Measurements from ENCODE around the gene ALPP. TPM values are rescaled to one million over a fixed set of nuclear protein-coding genes. Genes with fewer than 3 reads are reported as not detected.

Gene ALPP
- polyA plus RNA-seq, 3 donors: not detected

- H3K27ac Mint-ChIP-seq: no peak overlapping the region
- intact Hi-C loops (cut with micrococcal nuclease): no loop called here
- H4K20me1 ChIP-seq (ENCODE audit: insufficient read depth, low read length): no peaks in the 10 kb centered on the region
- no peaks in the 10 kb centered on the region for H3K4me1 ChIP-seq (ENCODE audit: control insufficient read depth in 1 of 2, insufficient read depth in 2 of 2, low read length in 2 of 2)
- 58% methylated on average over 13 of the region's 18 CpGs for WGBS (ENCODE audit: insufficient coverage)
- H3K27me3 Mint-ChIP-seq (ENCODE audit: low read depth in 3 of 3): peaks cover 0 to 5% (median 3%) of the 10 kb centered on the region in 3 donors
- H3K4me3 Mint-ChIP-seq: no peak overlapping the region
- H3K9ac ChIP-seq (ENCODE audit: insufficient read depth, low read length, poor library complexity, severe bottlenecking): no peak overlapping the region
- H3K27me3 ChIP-seq (ENCODE audit: control insufficient read depth in 2 of 2, insufficient read depth in 2 of 2, low read length in 2 of 2): no peaks in the 10 kb centered on the region
- DNase-seq: peak in 1 of 3 donors; percentile 24
- H3K79me2 ChIP-seq (ENCODE audit: insufficient read depth, low read length): no peaks in the 10 kb centered on the region
- no peak overlapping the region for H3K4me3 ChIP-seq (replicated peaks in 1 of 3; ENCODE audit: low read depth in 2 of 3, low read length in 3 of 3)
- H3K9me3 Mint-ChIP-seq: no peaks in the 10 kb centered on the region
- no peak overlapping the region for H3K4me2 ChIP-seq (replicated peaks; ENCODE audit: extremely low read depth, low read length, poor library complexity, severe bottlenecking)
- no peak overlapping the region for H2AFZ ChIP-seq (ENCODE audit: insufficient read depth, low read depth, low read length, poor library complexity, severe bottlenecking)
- peaks cover 3% of the 10 kb centered on the region for H3K4me1 Mint-ChIP-seq
- H3K36me3 Mint-ChIP-seq: no peaks in the 10 kb centered on the region
- no peaks in the 10 kb centered on the region for H3K9me3 ChIP-seq (replicated peaks in 1 of 2; ENCODE audit: control insufficient read depth in 1 of 2, insufficient read depth in 1 of 2, low read length in 2 of 2)
- TF ChIP-seq CTCF (IDR thresholded peaks at IDR 0.05): no peak
- no peaks in the 10 kb centered on the region for H3K36me3 ChIP-seq (replicated peaks in 1 of 2; ENCODE audit: control insufficient read depth in 1 of 2, insufficient read depth in 2 of 2, low read length in 2 of 2)
- H3K27ac ChIP-seq (ENCODE audit: low read depth in 1 of 2, low read length in 2 of 2): no peak overlapping the region
Observed at GRCh38 chr2:232372231-232373208, 6.0 kb upstream of the ALPP start.

GRCh38 chr2:232374356-232374755, 4.2 kb upstream of the ALPP start:
- Mint-ChIP-seq H3K9me3 (no peaks in the 10 kb centered on the region), H3K27ac (no peak overlapping the region)

More at GRCh38 chr2:232374356-232374755, 4.2 kb upstream of the ALPP start:
- H3K9ac ChIP-seq (ENCODE audit: insufficient read depth, low read length, poor library complexity, severe bottlenecking): no peak overlapping the region
- H3K36me3 Mint-ChIP-seq: no peaks in the 10 kb centered on the region
- no peaks in the 10 kb centered on the region for H3K36me3 ChIP-seq (replicated peaks in 1 of 2; ENCODE audit: control insufficient read depth in 1 of 2, insufficient read depth in 2 of 2, low read length in 2 of 2)
- no peak overlapping the region for H3K4me3 ChIP-seq (replicated peaks in 1 of 3; ENCODE audit: low read depth in 2 of 3, low read length in 3 of 3)
- no peaks in the 10 kb centered on the region for H3K79me2 ChIP-seq (ENCODE audit: insufficient read depth, low read length)
- no peaks in the 10 kb centered on the region for H3K4me1 ChIP-seq (ENCODE audit: control insufficient read depth in 1 of 2, insufficient read depth in 2 of 2, low read length in 2 of 2)
- no peaks in the 10 kb centered on the region for H3K27me3 ChIP-seq (ENCODE audit: control insufficient read depth in 2 of 2, insufficient read depth in 2 of 2, low read length in 2 of 2)
- peaks cover 1 to 5% (median 3%) of the 10 kb centered on the region in 3 donors for H3K27me3 Mint-ChIP-seq (ENCODE audit: low read depth in 3 of 3)
- no peaks in the 10 kb centered on the region for H4K20me1 ChIP-seq (ENCODE audit: insufficient read depth, low read length)
- no peak for DNase-seq
- 100% methylated on average over 1 of the region's 1 CpG for WGBS (ENCODE audit: insufficient coverage)
- no peak overlapping the region for H3K4me2 ChIP-seq (replicated peaks; ENCODE audit: extremely low read depth, low read length, poor library complexity, severe bottlenecking)
- H3K9me3 ChIP-seq (replicated peaks in 1 of 2; ENCODE audit: control insufficient read depth in 1 of 2, insufficient read depth in 1 of 2, low read length in 2 of 2): no peaks in the 10 kb centered on the region
- H3K27ac ChIP-seq (ENCODE audit: low read depth in 1 of 2, low read length in 2 of 2): no peak overlapping the region
- no peak overlapping the region for H2AFZ ChIP-seq (ENCODE audit: insufficient read depth, low read depth, low read length, poor library complexity, severe bottlenecking)
- no peak for TF ChIP-seq CTCF (IDR thresholded peaks at IDR 0.05)
- H3K4me1 Mint-ChIP-seq: peaks cover 3% of the 10 kb centered on the region
- no peak overlapping the region for H3K4me3 Mint-ChIP-seq
- intact Hi-C loops (cut with micrococcal nuclease): no loop called here

All from CD14-positive monocyte (primary cell).